ENCODE results near the gene DRC7. TPM values are rescaled to one million over a fixed set of nuclear protein-coding genes. Genes with fewer than 3 reads are reported as not detected.
"Not testable (repeated sequence)": the region's sequence is repeated elsewhere in the genome, so short reads cannot be mapped to it uniquely, and the experiment has no call there.

Gene DRC7
- total RNA-seq, 4 donors from 2014 or later: 0.22 to 2.1 TPM; not detected in 2

DNA sequence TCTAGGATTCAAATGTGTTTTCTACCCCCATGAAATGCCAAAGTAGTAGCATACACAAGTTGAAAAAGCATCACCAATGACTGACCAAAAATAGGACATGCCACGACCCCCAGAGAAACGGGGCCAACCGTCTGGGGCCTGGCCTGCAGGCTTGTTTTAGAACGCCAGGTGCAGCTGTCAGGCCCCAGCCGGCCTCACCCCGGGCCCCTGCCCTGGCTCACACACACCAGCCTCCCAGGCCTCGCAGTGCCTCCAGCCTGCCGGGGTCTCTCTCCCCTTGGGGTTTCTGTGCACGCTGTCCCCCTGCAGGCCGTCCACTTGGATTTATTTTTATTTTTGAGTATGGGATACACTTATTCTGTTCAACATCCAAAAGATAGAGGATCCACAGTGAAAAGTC, 48.9 kb downstream of the DRC7 start:
- peaks cover 0 to 74% (median 0%) of the 10 kb centered on the region in 3 donors for H3K36me3 ChIP-seq
- no peak for DNase-seq (ENCODE audit: low spot score in 2 of 2)
- TF ChIP-seq EP300 (IDR thresholded peaks at IDR 0.05) (no peak), POLR2A (IDR thresholded peaks at IDR 0.05) (no peak)
- TF ChIP-seq, protein P1, sequence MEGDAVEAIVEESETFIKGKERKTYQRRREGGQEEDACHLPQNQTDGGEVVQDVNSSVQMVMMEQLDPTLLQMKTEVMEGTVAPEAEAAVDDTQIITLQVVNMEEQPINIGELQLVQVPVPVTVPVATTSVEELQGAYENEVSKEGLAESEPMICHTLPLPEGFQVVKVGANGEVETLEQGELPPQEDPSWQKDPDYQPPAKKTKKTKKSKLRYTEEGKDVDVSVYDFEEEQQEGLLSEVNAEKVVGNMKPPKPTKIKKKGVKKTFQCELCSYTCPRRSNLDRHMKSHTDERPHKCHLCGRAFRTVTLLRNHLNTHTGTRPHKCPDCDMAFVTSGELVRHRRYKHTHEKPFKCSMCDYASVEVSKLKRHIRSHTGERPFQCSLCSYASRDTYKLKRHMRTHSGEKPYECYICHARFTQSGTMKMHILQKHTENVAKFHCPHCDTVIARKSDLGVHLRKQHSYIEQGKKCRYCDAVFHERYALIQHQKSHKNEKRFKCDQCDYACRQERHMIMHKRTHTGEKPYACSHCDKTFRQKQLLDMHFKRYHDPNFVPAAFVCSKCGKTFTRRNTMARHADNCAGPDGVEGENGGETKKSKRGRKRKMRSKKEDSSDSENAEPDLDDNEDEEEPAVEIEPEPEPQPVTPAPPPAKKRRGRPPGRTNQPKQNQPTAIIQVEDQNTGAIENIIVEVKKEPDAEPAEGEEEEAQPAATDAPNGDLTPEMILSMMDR (IDR thresholded peaks at IDR 0.05): no peak
- peaks cover 0 to 4% (median 0%) of the 10 kb centered on the region in 4 donors for H3K4me1 ChIP-seq
- no peaks in the 10 kb centered on the region for H3K9me3 ChIP-seq
- WGBS, 2 donors: 63 to 64% methylated on average over 10 of the region's 10 CpGs
- H3K27ac ChIP-seq: no peak overlapping the region
- no peak overlapping the region for H3K4me3 ChIP-seq
- no peaks in the 10 kb centered on the region for H3K27me3 ChIP-seq

DNA sequence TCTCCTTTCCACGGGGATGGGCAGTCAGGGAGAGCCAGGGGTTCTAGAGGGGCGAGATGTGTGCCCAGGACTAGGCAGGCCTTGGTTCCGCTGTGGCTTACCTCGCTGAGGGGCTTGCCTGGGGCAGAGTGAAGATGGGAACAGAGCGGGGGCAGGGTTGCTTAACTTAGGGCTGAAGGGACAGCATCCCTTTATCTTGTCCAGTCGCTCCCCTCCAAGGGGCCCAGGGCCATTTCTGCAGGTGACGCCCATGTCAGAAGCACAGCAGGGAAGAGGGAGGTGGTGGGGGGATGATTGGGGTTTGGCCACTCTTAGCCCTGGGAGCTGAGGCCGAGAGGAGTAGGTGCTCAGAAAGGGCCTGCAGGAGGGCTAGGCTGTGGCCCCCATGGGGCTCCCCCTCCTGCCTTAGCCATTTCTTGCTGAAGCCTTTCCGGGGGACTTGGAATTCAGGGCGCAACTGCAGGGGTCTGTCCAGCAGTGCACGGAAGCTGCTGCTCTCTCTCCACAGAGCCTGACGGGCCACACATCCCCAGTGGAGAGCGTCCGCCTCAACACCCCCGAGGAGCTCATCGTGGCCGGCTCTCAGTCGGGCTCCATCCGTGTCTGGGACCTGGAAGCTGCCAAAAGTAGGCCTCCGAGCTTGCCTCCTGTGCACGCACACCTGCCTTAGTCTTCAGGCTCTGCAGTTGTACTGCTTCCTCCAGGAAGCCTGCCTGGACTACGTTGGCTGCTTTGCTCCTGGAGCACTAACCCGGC, 49.5 kb downstream of the DRC7 start:
- Histone ChIP-seq H3K36me3 (peaks cover 0 to 71% (median 0%) of the 10 kb centered on the region in 3 donors), H3K4me1 (peaks cover 0 to 7% (median 0%) of the 10 kb centered on the region in 4 donors), H3K4me3 (no peak overlapping the region), H3K9me3 (no peaks in the 10 kb centered on the region), H3K27ac (no peak overlapping the region), H3K27me3 (no peaks in the 10 kb centered on the region)
- WGBS, 2 donors: 90 to 91% methylated on average over 17 to 22 of the region's 23 CpGs
- TF ChIP-seq, protein P1 (IDR thresholded peaks at IDR 0.05): no peak
- no peak for TF ChIP-seq POLR2A (IDR thresholded peaks at IDR 0.05)
- no peak for TF ChIP-seq EP300 (IDR thresholded peaks at IDR 0.05)
- DNase-seq (ENCODE audit: low spot score in 2 of 2): no peak

DNA sequence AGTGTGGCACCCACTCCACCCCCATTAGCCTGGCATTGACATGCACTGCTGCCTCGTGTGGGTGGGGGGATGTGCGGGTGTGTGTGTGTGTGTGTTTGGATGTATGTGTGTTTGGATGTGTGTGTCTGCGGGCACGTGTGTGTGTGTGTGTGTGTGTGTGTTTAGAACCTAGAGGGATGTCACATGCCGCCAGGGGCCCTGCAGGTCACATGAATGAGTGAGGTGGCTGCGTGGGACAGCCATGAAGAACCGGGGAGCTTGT, 50.0 kb downstream of the DRC7 start:
- DNase-seq (ENCODE audit: low spot score in 2 of 2): no peak
- TF ChIP-seq, protein P1 (IDR thresholded peaks at IDR 0.05): no peak
- TF ChIP-seq EP300 (IDR thresholded peaks at IDR 0.05): no peak
- TF ChIP-seq POLR2A (IDR thresholded peaks at IDR 0.05): no peak
- peaks cover 0 to 9% (median 0%) of the 10 kb centered on the region in 4 donors for H3K4me1 ChIP-seq
- H3K9me3 ChIP-seq: no peaks in the 10 kb centered on the region
- H3K36me3 ChIP-seq: peaks cover 0 to 71% (median 0%) of the 10 kb centered on the region in 3 donors
- H3K4me3 ChIP-seq: no peak overlapping the region
- no peak overlapping the region for H3K27ac ChIP-seq
- WGBS, 2 donors: 75 to 97% methylated on average over 6 to 7 of the region's 7 CpGs
- no peaks in the 10 kb centered on the region for H3K27me3 ChIP-seq

DNA sequence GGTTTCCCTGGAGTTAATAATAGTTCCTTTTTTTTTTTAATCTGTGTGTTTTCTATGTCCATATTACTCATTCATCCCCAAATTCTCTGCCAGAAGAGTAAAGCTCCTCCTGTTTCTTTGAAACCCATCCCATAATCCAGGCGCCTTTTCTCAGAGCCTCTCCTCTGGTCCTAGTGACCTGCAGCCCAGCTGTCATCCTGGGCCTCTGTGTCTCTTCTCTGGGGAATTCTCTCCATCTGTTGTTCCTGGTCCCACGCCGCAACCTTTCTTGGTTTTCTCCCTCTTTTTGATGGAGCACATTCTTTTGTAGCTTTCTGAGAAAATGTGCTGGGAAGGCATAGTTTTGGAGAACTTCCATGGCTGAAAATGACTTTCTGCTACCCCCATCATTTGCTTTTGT, 51.2 kb downstream of the DRC7 start:
- Histone ChIP-seq H3K27me3 (no peaks in the 10 kb centered on the region), H3K4me3 (no peak overlapping the region), H3K9me3 (no peaks in the 10 kb centered on the region), H3K36me3 (peaks cover 0 to 71% (median 0%) of the 10 kb centered on the region in 3 donors), H3K4me1 (peaks cover 0 to 9% (median 0%) of the 10 kb centered on the region in 4 donors), H3K27ac (no peak overlapping the region)
- WGBS, 2 donors: 95 to 98% methylated on average over 3 of the region's 3 CpGs
- no peak for DNase-seq (ENCODE audit: low spot score in 2 of 2)
- TF ChIP-seq POLR2A (IDR thresholded peaks at IDR 0.05): no peak
- TF ChIP-seq, protein P1 (IDR thresholded peaks at IDR 0.05): no peak
- TF ChIP-seq EP300 (IDR thresholded peaks at IDR 0.05): no peak

DNA sequence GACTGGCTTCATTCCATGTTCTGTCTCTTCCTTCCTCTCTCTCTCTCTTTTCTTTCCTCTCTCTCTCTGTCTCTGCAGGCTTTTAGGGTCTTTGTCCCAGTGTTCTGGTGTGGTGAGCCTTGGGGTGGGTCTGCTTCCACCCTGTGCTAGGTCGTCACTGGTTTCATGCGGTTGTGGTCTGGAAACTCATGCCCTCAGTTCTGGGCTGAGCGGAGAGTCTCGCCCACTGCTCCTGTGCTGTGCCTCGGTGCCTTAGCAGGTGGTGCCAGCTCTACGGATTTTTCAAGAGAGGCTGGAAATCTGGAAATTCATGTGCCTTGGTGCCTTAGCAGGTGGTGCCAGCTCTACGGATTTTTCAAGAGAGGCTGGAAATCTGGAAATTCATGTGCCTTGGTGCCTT, 51.7 kb downstream of the DRC7 start:
- DNase-seq (ENCODE audit: low spot score in 2 of 2): not testable (repeated sequence)
- 80 to 89% methylated on average over 7 of the region's 7 CpGs for WGBS, 2 donors

More for the DNA sequence above, 51.7 kb downstream of the DRC7 start:
- not testable (repeated sequence) for H3K27ac ChIP-seq, H3K9me3 ChIP-seq, H3K4me3 ChIP-seq, H3K27me3 ChIP-seq, H3K4me1 ChIP-seq
- peaks cover 0 to 76% (median 0%) of the 10 kb centered on the region in 3 donors for H3K36me3 ChIP-seq
